Stimulated activated CD8-positive, alpha-beta memory T cell treated with anti-CD3 and anti-CD28 coated beads, Interleukin-7, amount 100 ng/mL, for 48 hours (primary cell): ENCODE measurements around the gene DPF3.

Experiments
- DNase-seq, 2 donors: peaks; one replicate each; pipeline ENCODE4 v3.0.0-alpha.2; 2020; ENCODE audit warnings: low read depth in 1 of 2; ENCODE audit errors: extremely low read depth in 1 of 2

The DPF3 gene

DNA sequence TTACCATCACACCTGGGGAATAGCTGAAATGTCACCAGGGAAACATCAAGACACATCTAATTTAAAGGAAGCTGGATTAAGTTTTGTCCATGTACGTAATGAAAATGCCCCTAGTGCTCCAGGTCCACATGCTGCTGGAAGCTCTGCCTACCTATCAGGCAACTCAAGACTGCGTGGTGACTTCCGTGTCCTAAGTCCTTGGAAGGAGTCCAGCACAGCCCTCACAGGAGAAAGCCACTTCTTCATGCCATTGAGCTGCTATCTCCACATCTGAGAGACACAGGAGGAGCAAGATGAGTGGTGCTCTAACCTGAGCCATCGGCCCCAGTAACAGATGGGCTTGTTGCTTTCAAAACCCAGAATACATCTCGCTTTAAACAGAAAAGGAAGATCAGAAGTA lies 316.4 kb downstream of the DPF3 start:
- DNase-seq = no peak

DNA sequence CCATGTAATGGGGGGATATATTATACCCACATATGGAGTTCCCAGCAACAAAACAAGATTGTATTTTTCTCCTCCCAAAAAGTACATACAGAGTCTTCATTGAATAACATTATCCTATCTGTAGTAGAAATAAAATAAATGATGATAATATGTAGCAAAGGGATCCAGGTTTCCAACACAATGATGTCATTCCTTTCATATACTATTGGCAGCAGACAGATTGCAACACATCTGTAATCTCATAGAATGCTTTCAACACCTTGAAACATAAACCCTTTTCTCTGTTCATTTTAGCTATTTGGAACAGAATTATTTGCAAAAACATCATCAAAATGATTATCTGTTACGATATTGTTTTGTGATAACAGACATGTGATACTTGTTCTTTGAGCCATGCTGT lies 317.6 kb downstream of the DPF3 start:
- DNase-seq = no peak

DNA sequence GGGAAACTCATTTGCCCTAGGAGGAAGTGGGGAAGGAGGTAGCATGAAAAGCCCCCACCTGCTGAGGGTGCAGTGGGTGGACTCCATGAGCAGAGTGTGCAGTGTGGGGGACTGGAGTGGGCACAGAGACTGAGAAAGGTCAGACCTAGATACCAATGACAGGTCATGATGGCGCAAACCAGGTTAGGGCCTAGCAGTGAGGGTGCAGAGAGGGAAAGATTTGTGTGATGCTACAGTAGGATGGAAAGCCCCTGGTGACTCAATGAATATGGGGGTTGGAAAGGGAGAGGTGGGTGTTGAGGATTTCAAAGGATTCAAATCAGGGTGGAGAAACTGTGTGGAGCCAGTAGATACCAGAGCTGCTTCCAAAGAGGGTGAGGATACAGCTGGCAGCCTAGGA lies 319.2 kb downstream of the DPF3 start:
- no peak for DNase-seq

DNA sequence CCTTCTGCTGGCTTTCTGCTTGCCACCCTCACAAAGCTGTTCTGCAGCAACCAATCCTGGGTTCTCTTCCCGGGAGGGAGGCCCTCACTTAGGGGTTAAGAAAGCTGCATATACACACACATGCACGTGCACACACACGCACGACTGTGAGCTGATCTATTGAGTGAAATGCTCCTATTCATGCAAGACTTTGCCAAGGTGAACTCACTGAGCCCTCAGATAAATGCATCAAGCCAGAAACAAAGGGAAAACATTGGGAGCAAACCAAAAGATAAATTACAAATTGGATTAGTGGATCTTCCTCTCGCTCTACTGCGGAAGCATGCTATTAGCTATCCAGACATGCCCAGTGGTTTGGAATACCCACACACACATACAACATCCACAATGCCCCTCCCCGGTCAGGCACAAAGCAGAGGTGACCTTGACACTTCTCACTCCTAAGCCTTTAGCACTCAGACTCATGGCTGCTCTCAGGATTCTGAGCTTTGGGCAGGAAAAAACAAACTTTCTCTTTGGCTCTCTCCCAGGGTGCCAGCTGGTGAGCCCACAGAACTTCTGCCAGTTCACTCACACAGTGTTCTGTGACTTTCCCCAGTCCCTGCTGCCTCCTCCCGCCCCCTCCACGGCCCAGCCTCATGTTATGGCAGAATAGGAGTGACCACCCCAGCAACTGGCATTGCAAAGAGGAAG lies 320.0 kb downstream of the DPF3 start:
- DNase-seq = no peak
